Hepatocyte (in vitro differentiated cells): Measurements from ENCODE around the gene PTPRR. TPM values are rescaled to one million over a fixed set of nuclear protein-coding genes. Genes with fewer than 3 reads are reported as not detected.
A peak's percentile ranks its signal among the peaks of the same experiment; 100 is the strongest.

Source experiments
- DNase-seq: peaks from one replicate; pipeline ENCODE4 v3.0.0-alpha.2; 2016; ENCODE audit warnings: low spot score
- H2AFZ ChIP-seq: fragments of 200-600 bp; sonication (generic); 2 replicates; pipeline ENCODE4 v1.6.0; 2016; ENCODE audit warnings: antibody characterized with exemption, mild to moderate bottlenecking
- H3K27ac ChIP-seq: fragments of 200-600 bp; sonication (generic); 2 replicates; pipeline ENCODE4 v1.5.1; 2016; ENCODE audit warnings: mild to moderate bottlenecking
- H3K27me3 ChIP-seq: fragments of 200-600 bp; sonication (generic); 2 replicates; pipeline ENCODE4 v1.6.1; 2016
- H3K36me3 ChIP-seq: fragments of 200-600 bp; sonication (generic); replicated peaks from 2 replicates; pipeline ENCODE4 v1.5.1; 2016; ENCODE audit warnings: low read depth; ENCODE audit not compliant: insufficient read depth
- H3K4me1 ChIP-seq: fragments of 200-600 bp; sonication (generic); 2 replicates; pipeline ENCODE4 v1.5.1; 2016; ENCODE audit warnings: mild to moderate bottlenecking, moderate library complexity; ENCODE audit not compliant: insufficient read depth
- H3K4me2 ChIP-seq: fragments of 200-600 bp; sonication (generic); 2 replicates; pipeline ENCODE4 v1.6.0; 2016
- H3K4me3 ChIP-seq: fragments of 200-600 bp; sonication (generic); 2 replicates; pipeline ENCODE4 v1.5.1; 2016; ENCODE audit warnings: mild to moderate bottlenecking
- H3K79me2 ChIP-seq: fragments of 200-600 bp; sonication (generic); 2 replicates; pipeline ENCODE4 v1.6.0; 2017; ENCODE audit warnings: mild to moderate bottlenecking
- H3K9me2 ChIP-seq: fragments of 200-600 bp; sonication (generic); replicated peaks from 2 replicates; pipeline ENCODE4 v1.6.0; 2017; ENCODE audit warnings: mild to moderate bottlenecking; ENCODE audit not compliant: insufficient read depth
- H3K9me3 ChIP-seq: fragments of 200-600 bp; sonication (generic); 2 replicates; pipeline ENCODE4 v1.5.1; 2016; ENCODE audit warnings: low read depth, mild to moderate bottlenecking
- H4K20me1 ChIP-seq: fragments of 200-600 bp; sonication (generic); 2 replicates; pipeline ENCODE4 v1.6.0; 2016; ENCODE audit warnings: mild to moderate bottlenecking; ENCODE audit not compliant: insufficient read depth, poor library complexity, severe bottlenecking
- EZH2 ChIP-seq: fragments of 200-600 bp; sonication (generic); IDR thresholded peaks from 2 replicates; pipeline ENCODE4 v1.6.1; 2016; ENCODE audit warnings: antibody characterized with exemption, mild to moderate bottlenecking, borderline replicate concordance
- EZH2phosphoT487 ChIP-seq: fragments of 200-600 bp; sonication (generic); IDR thresholded peaks from one replicate; pipeline ENCODE4 v1.6.1; 2018; ENCODE audit warnings: antibody characterized with exemption, mild to moderate bottlenecking, low read depth, moderate library complexity; ENCODE audit not compliant: unreplicated experiment, severe bottlenecking
- WGBS: methylation state at CpG from one replicate; pipeline ENCODE4 v1.1.6; 2016; ENCODE audit warnings: low lambda C conversion rate; ENCODE audit errors: missing lambda C conversion rate; 5-methylcytosine and 5-hydroxymethylcytosine counted together
- polyA plus RNA-seq: library from polyadenylated mRNA; unstranded; fragments of >200 nt; fragmentation: Nextera tagmentation; extraction: Ambion mirVana; gene quantifications from 2 replicates; pipeline ENCODE4 v1.2.1, GENCODE V29; 2016
- total RNA-seq: library from RNA; depleted of rRNA; stranded (reverse); fragments of >200 nt; gene quantifications from 2 replicates; pipeline ENCODE4 v1.2.3, GENCODE V29; 2014
- TF ChIP-seq, protein P1 (sequence below): fragments of 200-600 bp; sonication (generic); IDR thresholded peaks from 2 replicates; pipeline ENCODE4 v1.5.1; 2016; ENCODE audit warnings: antibody characterized with exemption, mild to moderate bottlenecking; ENCODE audit not compliant: poor library complexity

The PTPRR gene
- total and polyA plus RNA-seq, 2 experiments from 2014 or later, result 1.9 to 4.8 TPM

DNA sequence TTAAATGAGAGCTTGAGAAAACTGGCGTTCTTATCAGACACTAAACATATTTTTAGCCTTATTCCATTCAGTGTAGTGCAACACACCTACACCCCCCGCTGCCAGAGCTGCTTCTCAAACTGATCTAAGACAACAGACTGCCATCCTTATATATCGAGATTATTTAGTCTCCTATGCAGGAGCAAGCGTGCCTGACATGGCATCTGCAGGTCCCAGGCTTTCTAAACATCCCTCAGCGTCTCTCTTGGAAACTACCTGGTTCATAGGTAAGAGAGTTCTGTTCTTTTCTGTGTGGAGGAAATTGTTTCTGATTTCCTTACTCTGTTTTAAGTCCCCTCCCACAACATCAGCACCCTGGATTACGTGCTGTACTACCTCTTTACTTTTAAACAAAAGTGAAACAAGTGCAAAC, 166.2 kb downstream of the PTPRR start:
- TF ChIP-seq EZH2, result no peak
- TF ChIP-seq, protein P1, sequence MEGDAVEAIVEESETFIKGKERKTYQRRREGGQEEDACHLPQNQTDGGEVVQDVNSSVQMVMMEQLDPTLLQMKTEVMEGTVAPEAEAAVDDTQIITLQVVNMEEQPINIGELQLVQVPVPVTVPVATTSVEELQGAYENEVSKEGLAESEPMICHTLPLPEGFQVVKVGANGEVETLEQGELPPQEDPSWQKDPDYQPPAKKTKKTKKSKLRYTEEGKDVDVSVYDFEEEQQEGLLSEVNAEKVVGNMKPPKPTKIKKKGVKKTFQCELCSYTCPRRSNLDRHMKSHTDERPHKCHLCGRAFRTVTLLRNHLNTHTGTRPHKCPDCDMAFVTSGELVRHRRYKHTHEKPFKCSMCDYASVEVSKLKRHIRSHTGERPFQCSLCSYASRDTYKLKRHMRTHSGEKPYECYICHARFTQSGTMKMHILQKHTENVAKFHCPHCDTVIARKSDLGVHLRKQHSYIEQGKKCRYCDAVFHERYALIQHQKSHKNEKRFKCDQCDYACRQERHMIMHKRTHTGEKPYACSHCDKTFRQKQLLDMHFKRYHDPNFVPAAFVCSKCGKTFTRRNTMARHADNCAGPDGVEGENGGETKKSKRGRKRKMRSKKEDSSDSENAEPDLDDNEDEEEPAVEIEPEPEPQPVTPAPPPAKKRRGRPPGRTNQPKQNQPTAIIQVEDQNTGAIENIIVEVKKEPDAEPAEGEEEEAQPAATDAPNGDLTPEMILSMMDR, result no peak
- no peak for TF ChIP-seq EZH2phosphoT487
- H3K9me2 ChIP-seq, result no peaks in the 10 kb centered on the region
- peak overlapping the region; percentile 4 for H3K4me3 ChIP-seq
- H3K79me2 ChIP-seq, result no peaks in the 10 kb centered on the region
- H4K20me1 ChIP-seq, result no peaks in the 10 kb centered on the region
- H3K4me1 ChIP-seq, result peaks cover 15% of the 10 kb centered on the region
- DNase-seq, result no peak
- WGBS, result 62% methylated on average over 6 of the region's 6 CpGs
- H2AFZ ChIP-seq, result peak overlapping the region; percentile 62
- H3K27me3 ChIP-seq, result no peaks in the 10 kb centered on the region
- peak overlapping the region; percentile 50 for H3K27ac ChIP-seq
- H3K9me3 ChIP-seq, result no peaks in the 10 kb centered on the region
- no peaks in the 10 kb centered on the region for H3K36me3 ChIP-seq
- peak overlapping the region; percentile 65 for H3K4me2 ChIP-seq

DNA sequence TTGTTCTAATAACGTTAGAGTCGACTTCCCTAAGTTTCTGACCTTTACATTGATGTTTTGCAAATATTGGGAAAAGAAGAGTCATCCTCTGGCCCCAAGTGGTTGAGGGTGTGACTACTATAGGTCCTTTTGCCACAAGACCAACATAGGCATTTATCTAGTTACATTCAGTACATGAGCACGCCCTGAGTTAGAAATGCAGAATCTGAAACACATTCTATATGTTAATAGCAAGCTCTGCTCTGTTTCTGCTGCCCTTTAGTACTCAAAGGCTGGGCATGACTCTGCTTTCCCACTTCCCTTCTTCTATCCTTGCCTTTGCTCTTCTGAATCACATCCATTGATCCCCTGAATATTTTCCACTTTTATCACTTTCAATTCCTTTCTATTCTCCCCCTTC, 168.2 kb downstream of the PTPRR start:
- TF ChIP-seq, protein P1, result no peak
- no peak for TF ChIP-seq EZH2phosphoT487
- no peak for TF ChIP-seq EZH2
- Histone ChIP-seq H3K4me2 (peak overlapping the region; percentile 23), H3K27me3 (no peaks in the 10 kb centered on the region), H3K4me1 (peaks cover 10% of the 10 kb centered on the region), H3K4me3 (no peak overlapping the region), H3K9me2 (no peaks in the 10 kb centered on the region), H3K36me3 (no peaks in the 10 kb centered on the region), H3K9me3 (no peaks in the 10 kb centered on the region), H3K27ac (no peak overlapping the region), H3K79me2 (no peaks in the 10 kb centered on the region), H4K20me1 (no peaks in the 10 kb centered on the region), H2AFZ (no peak overlapping the region)
- DNase-seq, result no peak
- 77% methylated on average over 3 of the region's 3 CpGs for WGBS

DNA sequence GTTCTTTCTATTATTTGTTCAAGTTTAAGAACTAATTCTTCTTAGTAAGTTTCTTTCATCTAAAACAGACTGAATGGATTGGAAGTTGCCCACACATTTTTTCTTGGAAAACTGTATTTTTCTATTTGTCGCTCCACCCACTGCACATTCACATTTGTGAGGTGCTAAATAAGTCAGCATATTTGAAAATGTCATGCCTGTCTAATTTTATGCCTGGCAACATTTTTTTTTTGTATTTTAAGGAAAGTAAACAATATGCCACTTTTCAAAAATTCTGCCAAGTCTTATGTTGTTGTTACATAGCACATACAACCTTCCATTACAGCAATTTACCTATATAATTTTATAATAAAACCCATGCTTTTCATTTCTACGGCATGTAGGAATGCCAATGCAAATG, 170.6 kb downstream of the PTPRR start:
- no peak for TF ChIP-seq EZH2phosphoT487
- TF ChIP-seq, protein P1, result no peak
- TF ChIP-seq EZH2, result no peak
- 96% methylated on average over 2 of the region's 2 CpGs for WGBS
- Histone ChIP-seq H3K9me2 (no peaks in the 10 kb centered on the region), H3K4me1 (peaks cover 1% of the 10 kb centered on the region), H3K9me3 (no peaks in the 10 kb centered on the region), H3K79me2 (no peaks in the 10 kb centered on the region), H3K4me2 (no peak overlapping the region), H3K27me3 (no peaks in the 10 kb centered on the region), H3K36me3 (no peaks in the 10 kb centered on the region), H4K20me1 (no peaks in the 10 kb centered on the region), H2AFZ (no peak overlapping the region), H3K4me3 (no peak overlapping the region), H3K27ac (no peak overlapping the region)
- DNase-seq, result no peak

DNA sequence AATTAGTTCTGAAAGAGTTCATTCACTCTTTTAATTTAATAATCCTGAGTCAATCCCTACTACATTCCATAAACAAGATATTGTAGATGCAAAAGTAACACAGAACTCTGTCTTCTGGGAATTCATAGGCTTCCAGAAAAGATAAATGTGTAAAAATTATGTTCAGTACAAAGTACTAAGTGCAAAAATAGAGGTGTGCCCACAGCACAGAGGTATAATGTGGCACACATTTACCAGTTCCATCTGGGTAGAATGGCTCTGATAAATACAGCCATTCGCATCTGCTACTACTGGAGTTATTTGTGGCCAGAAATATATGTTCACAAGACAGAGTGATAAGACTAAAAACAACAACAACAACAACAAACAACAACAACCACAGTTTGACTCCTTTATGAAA, 171.7 kb downstream of the PTPRR start:
- no peak for DNase-seq
- Histone ChIP-seq H3K9me3 (no peaks in the 10 kb centered on the region), H3K4me1 (no peaks in the 10 kb centered on the region), H3K9me2 (no peaks in the 10 kb centered on the region), H3K27ac (no peak overlapping the region), H3K27me3 (no peaks in the 10 kb centered on the region), H2AFZ (no peak overlapping the region), H4K20me1 (no peaks in the 10 kb centered on the region), H3K4me2 (no peak overlapping the region), H3K4me3 (no peak overlapping the region), H3K36me3 (no peaks in the 10 kb centered on the region), H3K79me2 (no peaks in the 10 kb centered on the region)
- no peak for TF ChIP-seq EZH2
- TF ChIP-seq, protein P1, result no peak
- no peak for TF ChIP-seq EZH2phosphoT487
- 86% methylated on average over 1 of the region's 1 CpG for WGBS
